Stimulated activated CD4-positive, alpha-beta T cell treated with anti-CD3 and anti-CD28 coated beads, Interleukin-1b, Interleukin-23, amount 100 ng/mL, for 24 hours (primary cell): ENCODE measurements around the gene LYSMD2.

Experiments
- DNase-seq, 4 experiments: peaks; one replicate each; pipeline ENCODE4 v3.0.0-alpha.2; 2020; ENCODE audit warnings: low read depth in 4 of 4, low spot score in 1 of 4

LYSMD2 gene

DNA sequence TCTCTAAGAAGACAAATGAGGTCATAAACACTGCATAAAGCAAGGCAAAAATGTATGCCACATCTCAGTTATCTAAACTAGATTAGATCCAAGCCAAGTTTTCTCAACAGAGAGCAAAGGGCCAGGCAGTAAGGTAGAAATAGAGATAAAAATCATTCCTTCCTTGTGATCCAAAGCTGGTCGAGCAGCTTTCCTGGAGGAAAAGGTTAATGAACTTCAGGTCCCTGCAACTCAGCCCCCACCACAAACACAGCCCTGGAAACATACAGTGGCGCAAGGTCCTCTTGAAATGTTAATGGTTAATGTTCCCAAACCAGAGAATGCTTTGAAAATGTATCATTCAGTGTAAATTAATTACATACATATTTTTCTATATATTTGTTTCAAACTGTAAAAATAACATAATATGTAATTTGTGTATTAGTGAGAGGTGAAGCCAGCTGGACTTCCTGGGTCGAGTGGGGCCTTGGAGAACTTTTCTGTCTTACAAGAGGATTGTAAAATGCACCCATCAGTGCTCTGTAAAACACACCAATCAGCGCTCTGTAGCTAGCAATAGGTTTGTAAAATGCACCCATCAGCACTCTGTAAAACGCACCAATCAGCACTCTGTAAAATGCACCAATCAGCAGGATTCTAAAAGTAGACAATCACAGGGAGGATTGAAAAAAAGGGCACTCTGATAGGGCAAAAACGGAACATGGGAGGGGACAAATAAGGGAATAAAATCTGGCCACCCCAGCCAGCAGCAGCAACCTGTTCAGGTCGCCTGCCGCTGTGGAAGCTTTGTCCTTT, 17.1 kb downstream of the LYSMD2 start:
- no peak for DNase-seq

DNA sequence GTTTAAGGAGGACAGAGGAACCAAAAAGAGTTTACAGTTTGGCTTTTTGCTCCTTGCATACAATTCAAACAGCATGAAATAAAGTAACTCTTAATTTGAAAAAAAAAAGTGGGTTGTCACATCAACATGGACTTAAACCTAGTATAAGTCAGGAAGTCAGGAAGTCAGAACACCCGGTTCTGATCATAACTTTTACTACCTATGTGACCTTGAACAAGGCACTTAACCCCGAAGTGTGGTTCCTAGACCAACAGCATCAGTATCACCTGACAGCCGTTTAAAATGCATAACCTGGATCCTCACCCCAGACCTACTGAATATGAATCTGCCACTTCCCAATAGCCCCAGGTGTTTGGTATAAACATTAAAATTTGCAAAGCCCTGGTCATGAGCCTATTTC, 18.7 kb downstream of the LYSMD2 start:
- DNase-seq: no peak

DNA sequence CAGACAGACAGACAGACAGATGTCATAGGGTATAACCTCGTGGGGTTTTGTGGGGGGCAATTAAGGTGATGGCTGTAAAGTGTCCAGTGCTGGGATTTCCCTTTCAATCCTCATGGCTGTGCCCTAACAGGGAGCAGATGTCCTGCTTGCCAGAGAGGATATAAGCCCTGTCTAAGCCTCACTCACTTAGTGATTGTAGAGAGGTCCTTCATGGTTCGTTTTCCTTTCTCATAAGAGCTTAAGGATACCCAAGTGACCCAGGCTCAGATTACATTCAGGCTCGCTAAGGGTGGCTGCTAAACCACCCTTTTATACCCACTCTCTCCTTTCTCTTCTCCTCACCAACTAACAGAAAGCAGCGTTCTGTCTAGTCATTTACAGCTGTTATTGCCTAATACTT, 19.2 kb downstream of the LYSMD2 start:
- DNase-seq: no peak

DNA sequence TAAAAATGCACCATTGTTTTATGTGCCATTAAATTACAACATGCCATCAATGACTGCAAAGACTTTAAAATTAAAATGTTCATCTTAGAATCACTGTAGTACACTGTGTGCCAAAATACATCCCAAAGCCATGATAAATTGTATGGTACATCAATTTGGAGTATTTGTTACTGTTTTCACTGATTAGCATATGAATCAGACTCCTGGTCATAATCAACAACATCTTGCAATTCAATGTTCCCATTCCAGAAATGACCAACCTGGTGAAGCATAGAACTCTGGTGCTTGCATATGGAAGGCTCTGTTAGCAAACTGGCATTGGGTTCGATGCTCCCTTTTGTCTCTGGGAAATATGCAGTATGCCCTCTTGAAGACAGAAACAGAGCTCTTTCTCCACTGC, 22.5 kb downstream of the LYSMD2 start:
- no peak for DNase-seq

DNA sequence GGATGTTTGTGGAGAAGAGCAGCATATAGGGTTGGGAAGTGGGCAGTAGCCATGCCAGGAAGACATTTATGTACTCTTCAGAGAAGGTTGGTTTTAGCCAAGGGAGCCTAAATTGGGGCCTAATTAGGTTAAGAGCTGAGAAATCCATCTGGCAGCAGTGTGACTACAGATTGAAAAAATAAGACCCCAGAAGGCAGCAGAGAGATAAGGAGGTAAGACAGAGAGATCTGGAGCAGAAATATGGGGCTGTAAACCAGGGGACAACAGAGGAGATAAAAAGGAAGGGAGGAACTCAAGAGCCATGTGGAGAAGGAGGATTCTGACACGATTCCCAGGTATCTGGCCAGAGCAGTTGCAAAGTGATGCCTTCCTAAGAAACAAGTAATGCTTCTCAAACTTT, 23.3 kb downstream of the LYSMD2 start:
- no peak for DNase-seq

DNA sequence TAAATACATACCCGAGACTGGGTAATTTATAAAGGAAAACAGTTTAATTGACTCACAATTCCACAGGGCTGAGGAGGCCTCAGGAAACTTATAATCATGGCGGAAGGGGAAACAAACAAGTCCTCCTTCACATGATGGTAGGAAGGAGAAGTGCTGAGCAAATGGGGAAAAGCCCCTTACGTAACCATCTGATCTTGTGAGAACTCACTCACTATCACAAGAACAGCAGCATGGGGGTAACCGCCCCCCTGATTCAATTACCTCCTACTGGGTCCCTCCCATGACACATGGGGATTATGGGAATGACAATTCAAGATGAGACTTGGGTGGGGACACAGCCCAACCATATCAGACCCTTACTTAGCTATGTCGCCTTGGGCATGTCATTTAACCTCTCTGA, 28.4 kb downstream of the LYSMD2 start:
- no peak for DNase-seq

DNA sequence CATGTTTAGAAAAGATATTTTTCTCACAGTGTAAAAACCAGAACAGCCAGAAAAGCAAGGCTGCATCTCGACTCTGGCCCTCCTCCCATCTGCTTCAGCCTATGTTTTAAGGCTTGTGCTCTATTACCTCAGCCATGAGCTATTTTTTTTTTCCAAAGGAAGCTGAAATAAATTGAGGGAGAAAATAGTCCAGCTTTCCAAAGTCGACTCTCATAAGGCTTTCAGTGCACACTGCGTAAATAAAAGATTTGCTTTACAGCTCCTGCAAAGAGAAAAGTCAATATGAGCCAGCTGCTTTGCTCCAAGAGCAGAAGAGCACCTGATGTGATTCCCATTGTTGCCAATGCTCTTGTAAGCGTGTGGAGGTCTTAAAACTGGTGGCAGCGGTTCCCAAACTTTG, 29.4 kb downstream of the LYSMD2 start:
- DNase-seq: no peak

DNA sequence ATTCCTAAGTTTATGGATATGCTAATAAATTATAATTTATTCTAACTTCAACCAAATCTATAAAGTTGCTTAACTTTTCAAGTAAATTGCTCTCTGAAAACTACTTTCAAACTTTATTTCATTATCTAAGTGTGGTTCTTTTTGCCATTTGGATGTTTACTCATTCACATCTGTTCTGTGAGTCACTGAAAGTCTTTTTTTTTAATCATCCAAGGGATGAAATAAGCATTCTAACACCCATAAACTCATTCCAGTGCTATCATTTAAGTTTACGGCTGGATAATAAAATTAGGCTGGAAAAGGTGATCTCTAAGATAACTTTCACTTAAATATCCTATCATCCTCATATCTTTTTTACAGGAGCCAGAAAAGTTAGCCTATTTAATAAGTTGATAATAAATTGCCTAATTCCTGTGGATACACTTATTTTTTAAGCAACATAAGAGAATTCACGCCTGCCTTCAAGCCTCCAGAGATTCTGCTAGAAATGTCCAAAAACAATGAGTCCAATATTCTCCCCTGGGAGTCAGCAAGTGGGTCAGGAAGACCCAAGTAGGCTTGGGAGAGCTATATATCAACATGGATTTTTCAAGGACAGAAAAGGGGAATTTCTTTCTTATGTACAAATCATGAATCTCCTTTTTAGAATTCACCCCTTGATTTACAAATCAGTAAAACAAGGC, 30.4 kb downstream of the LYSMD2 start:
- no peak for DNase-seq

DNA sequence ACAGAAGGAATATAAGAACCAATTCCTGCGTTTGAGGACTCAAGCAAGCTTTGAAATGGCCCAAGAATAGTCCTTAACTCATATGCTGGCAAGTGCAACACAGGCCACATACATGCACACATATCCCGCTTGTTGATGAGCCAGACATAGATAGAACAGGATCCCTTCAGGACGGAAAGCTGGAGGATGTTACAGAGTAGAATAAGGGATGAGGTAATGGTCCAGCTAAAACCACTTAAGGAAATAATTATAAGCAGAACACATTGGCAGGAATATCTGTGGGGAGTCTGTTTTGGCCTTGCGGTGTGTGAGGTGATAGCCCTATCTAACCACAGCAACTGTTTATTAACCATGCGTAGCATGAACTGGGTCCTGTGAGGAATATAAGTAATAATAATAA, 31.2 kb downstream of the LYSMD2 start:
- no peak for DNase-seq

DNA sequence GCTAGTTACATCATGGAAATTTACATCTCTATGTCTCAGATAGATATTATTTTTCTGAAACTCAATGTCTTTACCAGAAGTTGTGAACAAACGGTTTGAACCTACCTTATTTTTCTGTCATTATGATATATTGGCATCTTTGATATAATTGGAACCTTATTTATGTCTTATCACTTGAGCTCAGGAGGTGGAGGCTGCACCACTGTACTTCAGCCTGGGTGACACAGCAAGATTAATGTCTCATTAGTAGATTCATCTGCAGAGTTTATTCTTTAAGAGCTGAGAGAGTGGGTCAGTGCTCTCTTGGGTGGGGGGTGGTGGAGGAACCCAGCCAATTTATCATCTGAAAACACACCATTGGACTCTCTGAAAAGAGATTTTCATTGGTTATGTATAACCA, 34.7 kb downstream of the LYSMD2 start:
- DNase-seq: no peak

DNA sequence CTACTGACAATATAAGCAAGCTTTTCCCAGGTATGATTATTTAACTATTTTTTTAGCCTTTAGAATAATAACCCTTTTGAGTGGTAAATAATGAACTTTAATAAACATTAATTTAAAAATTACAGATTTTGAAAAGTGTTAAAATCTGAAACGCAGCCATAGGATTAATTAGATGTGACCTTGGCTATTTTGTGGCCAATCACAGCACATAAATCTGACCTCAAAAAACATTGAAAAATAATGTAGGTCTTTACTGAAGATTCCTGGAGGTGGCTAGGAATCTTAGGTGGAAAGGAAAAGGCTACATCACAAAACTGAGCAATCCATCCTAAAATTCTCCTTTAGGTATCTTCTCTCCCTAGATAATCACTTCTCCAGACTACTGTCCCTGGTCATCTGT, 38.1 kb downstream of the LYSMD2 start:
- DNase-seq: no peak

DNA sequence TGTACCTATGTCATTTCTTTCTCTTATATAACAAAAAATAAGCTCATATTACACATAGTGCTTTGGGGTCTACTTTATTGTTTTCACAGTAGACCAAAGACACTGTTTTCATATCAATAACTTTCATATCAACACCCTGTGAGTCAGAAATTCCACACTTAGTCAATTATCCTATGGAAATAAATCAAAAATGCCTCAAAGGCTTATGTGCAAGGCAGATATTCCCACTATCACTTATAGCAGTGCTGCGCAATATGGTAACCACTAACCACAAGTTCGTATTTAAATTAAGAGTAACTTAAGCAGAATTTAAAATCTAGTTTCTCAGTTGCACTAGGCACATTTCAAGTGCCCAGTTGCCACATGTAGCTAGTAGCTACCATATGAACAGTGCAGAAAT, 40.3 kb downstream of the LYSMD2 start:
- no peak for DNase-seq

DNA sequence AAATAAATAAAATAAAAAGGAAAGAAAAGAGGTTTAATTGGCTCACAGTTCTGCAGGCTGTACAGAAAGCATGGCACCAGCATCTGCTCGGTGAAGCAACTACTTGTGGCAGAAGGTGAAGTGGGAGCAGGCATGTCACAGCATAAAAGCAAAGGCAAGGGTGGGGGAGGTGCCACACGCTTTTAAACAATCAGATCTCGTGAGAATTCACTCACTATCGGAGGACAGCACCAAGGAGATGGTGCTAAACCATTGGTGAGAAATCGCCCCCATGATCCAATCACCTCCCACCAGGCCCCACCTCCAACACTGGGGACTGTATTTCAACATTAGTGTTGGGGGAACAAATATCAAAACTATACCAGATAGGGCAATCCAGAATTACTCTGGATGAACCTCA, 40.9 kb downstream of the LYSMD2 start:
- DNase-seq: no peak

DNA sequence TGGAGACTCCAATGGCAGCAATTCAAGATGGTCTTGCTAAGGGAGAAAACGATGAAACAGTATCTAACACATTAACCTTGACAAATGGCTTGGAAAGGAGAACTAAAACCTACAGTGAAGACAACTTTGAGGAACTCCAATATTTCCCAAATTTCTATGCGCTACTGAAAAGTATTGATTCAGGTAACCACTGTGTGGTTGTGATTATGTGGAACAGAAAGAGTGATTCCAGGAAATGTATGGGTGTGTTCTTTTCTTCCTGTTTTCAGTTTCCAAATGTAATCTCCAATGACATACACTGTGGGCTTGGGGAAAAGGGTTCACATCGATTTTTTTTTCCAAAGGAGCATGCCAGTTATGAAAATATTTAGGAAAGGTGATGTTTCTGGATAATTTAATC, 45.3 kb downstream of the LYSMD2 start:
- no peak for DNase-seq

DNA sequence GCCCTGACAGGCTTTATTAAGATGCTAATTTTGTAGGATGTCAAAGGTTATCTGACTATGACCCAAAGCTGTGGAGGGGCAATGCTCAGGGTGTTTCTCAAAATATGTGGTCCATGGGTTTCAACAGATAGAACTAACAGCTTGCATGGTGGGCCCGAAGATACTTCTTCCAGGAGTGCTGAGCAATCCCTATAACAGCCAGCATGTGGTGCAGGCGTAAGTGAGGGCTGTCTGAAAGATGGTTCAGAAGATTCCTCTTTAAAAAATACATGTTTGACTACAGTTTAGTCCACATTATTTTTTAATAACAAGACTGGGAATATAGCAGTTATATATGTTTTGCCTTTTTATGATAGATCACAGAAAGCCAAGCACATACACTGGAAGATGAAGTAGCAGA, 48.6 kb downstream of the LYSMD2 start:
- no peak for DNase-seq

DNA sequence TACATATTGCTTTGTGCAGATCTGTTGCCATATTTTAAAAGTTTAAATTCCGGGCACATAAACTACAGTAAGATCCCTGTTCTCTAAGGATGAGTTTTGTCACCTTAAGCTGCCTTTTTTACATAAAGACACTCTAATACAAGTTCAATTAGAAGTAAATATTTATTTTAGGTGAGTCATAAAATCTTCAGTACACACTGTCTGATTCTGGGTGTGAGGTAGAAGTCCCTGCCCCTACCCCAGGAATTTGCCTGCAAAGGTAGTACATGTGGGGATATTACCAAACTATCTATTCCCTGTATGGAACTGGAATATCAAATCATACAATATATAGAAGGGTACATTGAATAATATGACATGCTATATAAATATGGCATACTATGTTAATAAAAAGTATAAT, 49.9 kb downstream of the LYSMD2 start:
- DNase-seq: no peak

DNA sequence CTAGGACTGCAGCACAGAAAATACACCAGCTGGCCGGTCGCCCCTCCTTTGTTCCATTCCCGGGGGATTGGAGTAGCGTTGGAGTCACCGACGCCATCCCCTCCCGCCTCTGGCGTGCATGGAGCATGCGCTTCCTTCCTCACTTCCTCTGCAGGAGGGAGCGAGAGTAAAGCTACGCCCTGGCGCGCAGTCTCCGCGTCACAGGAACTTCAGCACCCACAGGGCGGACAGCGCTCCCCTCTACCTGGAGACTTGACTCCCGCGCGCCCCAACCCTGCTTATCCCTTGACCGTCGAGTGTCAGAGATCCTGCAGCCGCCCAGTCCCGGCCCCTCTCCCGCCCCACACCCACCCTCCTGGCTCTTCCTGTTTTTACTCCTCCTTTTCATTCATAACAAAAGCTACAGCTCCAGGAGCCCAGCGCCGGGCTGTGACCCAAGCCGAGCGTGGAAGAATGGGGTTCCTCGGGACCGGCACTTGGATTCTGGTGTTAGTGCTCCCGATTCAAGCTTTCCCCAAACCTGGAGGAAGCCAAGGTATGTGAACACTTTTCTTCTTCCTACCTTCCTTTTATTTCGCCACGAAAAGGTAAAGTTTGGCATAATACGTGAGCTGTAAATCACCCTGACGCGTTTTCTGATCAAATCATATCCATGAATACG, 56.0 kb downstream of the LYSMD2 start, which contains the start of gene SCG3:
Gene SCG3 (plus strand): TSS at position 201 of the 661 bp plus-strand sequence. CDS start 253 bp downstream, at position 454.
- DNase-seq: peak; percentile 23 to 50 (median 31)

DNA sequence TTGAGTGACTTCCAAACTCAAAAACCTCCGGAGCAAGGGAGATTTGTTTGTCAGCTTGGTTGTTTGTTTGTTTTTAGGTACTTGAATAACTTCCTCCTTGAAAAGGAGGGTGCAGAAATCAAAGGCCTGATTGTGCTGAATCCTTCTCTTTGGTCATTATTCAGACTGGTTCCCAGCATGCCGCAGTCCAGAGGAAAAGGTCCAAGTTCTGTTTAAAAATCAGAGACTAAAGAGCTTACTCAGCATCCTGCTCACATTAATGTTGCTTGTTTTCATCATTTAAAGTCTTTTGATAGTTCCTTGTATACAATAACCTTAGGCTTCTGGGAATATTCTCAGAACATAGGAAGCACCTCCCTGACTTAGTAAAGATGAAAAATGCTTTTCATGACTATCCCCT, 57.1 kb downstream of the LYSMD2 start:
- DNase-seq: no peak

DNA sequence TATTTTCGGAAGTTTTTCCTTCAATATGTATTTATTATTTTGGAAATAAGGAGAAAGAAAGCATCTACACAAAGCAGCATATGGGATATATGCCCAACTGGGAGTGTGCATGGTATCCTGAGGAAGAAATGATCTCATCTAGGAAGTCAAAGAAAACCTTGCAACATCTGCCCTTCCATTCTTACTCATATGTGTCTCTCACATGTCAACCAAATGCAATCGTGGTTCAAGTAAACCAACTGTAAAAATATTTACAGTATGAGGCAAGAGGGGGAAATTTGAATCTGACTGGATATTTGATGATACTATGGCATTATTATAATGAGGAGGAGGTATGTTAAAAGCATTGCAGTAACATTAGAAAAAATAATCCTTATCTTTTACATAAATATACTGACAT, 59.4 kb downstream of the LYSMD2 start:
- no peak for DNase-seq

DNA sequence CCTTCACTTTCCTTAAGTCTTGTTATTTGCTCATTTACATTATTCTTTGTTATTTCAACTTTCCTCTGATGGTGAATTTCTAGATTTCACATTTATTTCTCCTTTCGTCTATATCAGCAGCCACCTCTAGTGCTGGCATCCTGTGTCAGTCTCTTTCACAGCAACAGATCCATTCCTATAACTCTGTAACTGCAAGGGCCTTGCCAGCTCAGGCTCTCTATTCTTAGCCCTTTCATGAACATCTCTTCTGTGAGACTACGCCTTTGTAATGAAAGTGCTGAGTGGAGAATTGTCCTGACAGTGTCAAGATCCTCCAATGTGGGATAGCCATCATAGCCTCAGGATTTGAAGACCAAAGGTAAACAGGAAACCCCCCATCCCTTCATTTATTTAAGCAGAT, 60.0 kb downstream of the LYSMD2 start:
- DNase-seq: no peak

DNA sequence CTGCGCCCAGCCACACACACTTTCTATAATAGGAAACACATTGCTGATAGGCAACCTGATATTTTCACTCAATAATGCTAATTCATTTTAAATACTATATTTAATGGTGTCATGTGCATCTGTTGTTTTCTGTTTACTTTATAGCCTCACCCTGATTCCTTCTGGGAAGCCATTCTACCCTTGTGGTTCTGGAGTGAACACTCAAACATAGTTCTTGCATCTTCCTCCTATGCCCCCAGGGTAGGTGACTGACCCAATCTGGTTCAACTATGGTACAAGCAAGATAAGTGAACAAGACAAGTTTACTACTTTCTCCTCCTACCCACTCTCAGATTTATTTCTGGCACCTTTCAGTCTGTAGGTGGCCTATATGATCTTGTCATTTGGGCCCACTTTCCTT, 60.4 kb downstream of the LYSMD2 start:
- DNase-seq: no peak

DNA sequence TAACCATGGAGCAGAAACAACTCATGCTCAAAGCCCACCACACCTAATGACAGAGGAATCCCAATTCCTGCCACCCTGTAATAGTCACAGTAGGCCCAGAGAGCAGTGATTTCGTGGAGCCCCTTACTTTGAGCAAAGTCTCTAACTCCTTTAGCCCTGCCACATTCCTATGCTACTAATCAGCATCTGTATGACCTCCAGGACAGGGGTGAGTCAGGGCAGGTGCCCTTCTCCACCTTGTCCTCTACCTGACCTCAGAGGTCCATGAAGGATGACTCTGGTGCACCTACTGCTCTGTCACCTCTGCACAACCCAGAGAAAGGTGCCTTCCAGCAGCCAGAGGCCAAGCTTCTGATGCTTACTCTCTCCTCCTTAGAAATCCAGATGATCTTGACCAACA, 62.2 kb downstream of the LYSMD2 start:
- no peak for DNase-seq
